ENCODE data around the gene RTL5.
A peak's percentile ranks its signal among the peaks of the same experiment; 100 is the strongest.

The RTL5 gene

DNA sequence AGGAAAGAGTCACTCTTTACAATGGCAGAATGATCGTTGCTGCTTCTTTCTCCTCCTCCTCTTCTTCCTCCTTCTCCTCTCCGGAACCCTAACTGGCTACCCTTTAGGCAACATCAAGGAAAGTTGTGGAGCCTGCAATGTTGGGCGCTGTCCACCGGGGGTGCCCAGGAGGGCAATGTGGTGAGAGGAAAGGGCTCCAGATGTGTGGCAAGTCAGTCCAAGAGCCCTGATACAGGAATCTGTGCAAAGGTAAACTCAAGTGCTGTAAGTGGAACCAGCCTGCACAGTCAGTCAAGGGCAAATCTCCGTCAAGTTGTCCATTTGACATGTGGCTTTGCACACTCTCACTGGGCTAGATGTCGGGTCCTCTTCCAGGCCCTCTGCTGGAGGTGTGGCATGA is 2.8 kb downstream of the RTL5 start:
- no peak for DNase-seq

DNA sequence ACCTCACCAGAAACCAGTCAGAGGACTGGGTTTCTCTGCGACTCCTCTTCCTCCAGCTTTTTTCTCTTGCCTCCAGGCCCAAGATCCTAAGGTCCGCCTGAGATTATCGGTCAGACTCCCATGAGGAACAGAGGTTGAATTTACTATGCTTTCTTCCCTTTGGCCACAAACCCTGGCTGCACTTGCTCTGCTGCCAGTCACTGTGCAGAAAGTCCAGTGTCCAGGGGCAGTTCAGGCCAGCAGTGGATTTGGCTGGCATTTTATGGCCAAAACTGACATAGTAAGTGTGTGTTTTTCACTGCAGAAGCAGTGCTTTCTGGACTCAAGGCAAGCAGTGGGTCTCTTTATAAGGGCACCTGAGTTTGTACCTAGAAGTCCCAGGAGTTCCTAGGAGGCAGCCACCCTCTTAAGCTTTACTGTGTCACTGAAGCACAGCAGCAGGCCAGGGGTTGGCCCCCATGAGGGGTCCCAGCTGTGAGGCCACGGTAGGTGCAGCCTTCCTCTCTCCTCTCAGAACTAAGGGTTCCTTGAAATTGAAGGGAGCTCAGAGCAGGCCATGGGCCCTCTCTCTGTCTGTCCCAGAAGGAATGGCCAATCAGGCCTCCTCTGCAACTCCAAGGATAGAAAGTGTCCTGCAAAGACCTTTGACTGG is 3.4 kb downstream of the RTL5 start:
- no peak for DNase-seq

GRCh38 chrX:72127332-72127731 is 4.4 kb downstream of the RTL5 start:
- no peak for DNase-seq

- DNase-seq = peak; percentile 26
Observed at GRCh38 chrX:72126539-72127140, 5.1 kb downstream of the RTL5 start.

- DNase-seq = no peak
Observed at GRCh38 chrX:72126048-72126415, 5.7 kb downstream of the RTL5 start.

- no peak for DNase-seq
Observed at GRCh38 chrX:72125331-72126047, 6.2 kb downstream of the RTL5 start.

- DNase-seq = no peak
Observed at GRCh38 chrX:72124540-72125201, 7.0 kb downstream of the RTL5 start.

DNA sequence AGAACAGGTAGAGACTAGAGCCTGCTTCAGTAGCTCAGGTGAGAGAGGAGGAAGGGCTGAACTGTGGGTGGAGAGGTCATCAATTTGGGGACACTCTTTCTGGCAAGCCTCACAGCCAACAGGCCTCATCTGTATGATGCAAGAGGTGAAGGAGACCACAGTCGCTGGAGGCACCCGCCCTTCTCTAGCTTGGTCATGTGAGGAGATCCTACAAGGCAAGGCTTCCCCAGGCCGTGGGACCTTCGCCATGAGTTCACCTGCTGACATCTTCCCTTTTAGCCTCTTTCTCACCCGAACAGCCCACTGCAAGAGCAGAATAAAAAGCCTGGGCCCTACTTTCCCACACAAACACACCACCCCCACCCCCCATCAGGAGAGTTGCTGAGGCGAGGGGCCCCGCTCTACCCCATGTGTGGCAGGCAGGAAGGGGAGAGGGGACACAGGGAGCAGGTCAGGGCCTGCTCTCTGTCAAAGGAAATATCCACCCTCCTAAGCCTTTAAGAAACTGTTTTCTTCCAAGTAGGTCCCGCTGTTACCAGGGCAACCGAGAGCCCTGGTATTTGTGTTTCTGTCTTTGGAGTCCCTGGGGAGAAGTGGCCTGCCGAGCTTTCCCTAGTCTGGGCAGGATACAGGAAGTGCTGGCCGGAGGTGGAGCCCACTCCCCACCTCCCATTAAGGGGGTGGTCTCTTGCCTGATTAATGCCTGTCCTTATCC is 8.1 kb downstream of the RTL5 start:
- DNase-seq = no peak

DNA sequence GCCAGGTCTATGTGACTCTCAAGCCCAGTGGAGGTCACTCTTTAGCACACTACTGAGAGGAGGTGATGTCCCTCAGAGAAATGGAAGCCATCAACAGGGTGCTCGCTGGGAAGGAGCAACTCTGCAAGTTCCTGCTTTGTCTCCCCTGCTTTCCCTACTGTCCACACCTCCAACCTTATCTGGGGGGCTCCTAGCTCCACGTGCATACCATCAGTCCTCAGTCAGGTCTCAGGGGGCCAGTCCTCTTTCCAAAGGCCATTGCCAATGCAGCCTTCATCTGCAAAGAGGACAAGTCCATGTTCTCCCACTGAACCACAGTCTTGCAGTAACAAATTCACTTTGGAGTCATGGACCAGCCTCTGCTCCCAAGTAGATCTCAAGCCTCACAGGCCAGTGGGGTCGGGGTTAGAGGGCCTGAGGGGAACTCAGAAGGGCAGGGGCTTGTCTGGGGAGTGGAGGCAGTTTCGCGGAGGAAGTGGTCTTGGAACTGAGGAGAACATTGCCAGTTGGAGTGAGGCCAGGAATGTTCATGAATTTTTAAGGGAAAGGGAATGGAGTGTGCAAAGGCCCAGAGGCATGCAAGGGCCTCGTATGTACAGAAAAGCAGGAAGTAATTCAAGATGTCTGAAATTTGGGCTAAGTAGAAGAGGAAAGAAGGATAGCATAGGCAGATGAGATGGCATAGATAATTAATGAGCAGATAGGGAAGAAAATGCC is 8.9 kb downstream of the RTL5 start:
- no peak for DNase-seq

DNA sequence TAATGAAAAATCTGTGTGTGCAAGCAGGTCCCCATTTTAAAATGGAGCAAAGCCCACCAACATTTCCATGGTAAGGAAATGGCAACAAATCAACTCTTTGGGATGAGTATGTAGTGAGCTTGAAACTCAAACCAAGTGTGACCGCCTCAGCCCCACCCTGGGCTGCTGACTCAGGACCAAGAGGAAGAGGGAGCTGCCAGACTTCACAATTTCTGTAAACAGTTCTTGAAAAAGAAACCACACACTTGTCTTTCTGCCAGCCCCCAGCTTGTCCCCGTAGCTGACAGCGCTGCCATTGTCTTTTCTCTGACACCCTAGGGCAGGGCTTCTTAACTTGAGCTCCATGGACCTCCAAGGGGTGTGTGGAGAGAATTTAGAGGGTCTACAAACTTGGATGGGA is 10.3 kb downstream of the RTL5 start:
- DNase-seq = peak; percentile 57

DNA sequence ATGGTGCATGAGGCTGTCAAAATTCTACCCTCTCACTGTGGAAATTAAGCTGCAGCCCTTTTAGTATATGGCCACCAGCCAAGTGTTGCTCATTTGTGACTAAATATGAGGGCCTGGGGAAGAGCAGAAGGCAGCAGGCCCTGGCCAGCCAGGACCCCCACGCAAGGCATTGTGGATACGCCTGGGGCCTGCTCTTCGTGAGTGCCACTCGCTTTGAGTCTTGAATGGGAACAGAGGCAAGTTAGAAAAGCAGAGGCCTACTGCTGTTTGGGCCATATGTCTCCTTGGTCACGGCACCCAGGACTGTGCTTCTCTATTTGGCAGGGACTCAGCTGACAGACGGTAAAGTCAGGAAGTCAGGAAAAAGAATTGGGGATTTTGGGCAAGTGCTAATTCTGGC is 10.9 kb downstream of the RTL5 start:
- DNase-seq = no peak

GRCh38 chrX:72117636-72118210 is 14.0 kb downstream of the RTL5 start:
- no peak for DNase-seq

GRCh38 chrX:72115380-72115779 is 16.3 kb downstream of the RTL5 start:
- no peak for DNase-seq

DNA sequence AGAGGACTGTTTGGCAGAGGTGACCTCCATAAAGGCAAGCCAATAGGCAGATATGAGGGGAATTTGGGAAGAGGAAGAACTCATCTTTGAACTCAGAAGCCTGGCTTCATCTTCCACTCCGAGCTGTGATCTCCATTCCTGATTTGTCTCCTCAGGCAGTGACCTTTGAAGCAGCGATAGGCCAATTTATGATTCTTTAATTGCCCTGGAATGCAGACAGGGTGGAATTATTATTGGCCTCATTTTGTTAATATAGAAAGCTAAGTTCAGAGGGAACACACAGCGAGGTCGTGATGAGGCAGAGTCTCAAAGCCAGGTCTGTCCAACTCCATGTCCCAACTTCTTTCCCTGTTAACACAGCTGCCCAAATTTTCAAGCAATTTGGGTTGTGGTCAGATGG is 16.9 kb downstream of the RTL5 start:
- no peak for DNase-seq

DNA sequence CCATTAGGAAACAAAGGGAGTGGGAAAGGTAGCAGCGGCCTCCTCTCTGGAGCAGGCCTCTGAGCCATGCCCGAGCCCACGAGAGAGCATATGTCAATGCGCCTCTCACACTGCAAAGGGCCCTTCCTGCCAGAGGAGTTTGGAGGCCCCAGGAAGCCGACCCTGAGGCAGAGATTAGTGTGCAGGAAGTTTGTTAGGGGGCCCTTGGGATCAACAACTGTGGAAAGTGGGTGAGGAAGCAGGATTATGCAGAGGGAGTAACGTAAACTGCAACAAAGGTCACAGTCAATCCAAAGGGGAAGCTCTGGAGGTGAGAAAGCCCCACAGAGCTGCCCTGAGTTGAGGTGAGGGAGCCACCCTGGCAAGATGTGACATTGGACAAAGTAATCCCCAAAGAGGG is 17.4 kb downstream of the RTL5 start:
- no peak for DNase-seq

DNA sequence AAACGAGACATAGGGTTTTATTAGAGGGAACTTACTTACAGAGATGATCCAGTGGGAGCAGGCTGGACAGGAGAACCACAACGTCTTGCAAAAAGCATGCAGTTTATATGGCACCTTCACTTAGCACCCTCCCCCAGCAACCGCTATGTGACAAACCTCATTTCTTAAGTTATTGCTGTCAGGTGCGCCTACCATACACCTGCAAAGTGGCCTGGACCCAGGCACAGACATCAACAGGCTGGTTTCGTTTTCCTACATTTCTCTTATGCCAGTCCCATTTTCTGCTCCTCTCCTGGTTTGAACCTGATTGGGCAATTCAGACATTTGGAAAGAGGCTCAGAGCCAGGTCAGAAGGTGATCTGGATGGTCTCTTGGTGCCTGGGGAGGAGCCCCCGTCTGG is 18.3 kb downstream of the RTL5 start:
- no peak for DNase-seq

DNA sequence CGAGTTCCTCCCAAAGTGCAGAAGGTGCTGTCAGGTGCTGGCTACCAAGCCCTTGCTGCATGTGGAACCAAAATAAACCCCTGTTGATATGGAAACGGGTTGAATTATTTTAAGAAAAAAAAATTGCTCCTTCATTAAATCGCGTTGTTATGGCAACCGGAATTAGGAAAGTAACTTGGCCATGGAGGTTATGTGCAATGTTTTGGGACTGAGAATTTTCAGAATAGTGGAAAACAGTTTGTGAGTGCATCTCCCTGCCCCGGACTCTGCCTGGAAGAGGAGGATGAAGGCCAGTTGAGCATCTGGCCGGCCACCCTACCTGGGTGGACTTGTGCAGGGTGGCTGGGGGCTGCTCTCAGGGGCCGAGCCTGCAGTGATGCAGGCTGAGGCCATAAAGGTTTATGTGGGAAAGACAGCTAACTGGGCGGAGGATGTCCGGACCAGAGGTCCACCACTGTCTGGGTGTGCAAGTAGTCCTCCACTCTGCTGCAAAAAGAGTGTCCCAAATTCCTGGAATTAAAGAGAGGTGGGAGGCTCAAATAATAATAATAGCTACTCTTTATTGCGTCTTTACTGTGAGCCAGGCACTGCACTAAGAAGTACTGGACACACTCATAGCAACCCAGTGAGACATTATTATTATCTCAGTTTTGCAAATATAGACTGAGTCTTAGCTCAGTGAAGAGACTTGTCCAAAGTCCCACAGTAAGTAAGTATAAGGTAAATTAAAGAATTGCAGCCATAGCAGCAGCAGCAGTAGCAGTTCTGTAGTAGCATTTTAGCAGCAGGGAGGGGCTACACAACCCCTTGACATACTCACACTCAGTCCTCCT is 20.6 kb downstream of the RTL5 start:
- no peak for DNase-seq

DNA sequence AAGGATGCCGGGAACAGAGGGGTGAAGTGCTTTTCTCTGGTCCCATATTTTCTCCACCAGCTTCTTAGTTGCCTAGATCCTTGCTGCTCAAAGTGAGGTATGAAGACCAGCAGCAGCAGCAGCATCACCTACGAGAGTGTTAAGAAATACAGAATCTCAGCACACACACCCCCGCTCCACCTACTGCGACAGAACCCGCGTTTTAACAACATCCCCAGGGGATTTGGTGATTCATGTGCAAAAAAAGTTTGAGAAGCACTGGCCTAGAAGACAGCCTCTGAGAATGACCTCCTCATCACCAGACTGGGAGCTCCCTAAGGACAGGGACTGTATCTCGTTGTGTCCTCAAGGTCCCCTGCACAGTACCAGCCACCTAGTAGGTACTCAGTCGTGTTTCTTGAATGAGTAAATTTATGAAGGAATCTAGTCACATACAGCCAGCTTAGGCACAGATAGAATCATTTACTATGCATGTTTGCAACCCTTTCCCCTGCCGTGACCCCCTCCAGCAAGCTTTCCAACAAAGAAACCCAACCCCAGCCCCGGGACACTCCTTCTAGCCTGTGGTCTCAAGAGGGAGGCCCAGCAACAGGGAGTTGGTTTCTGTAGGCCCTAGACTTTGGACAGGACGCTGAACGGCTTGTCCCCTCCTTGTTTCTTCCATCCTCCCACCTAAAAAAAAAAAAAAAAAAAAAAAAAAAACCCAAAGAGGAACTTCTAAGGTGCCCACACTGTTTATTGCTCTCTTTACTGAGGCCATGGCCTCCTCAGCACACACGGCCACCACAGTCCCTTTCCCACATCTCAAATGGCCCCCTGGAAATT is 21.5 kb downstream of the RTL5 start:
- DNase-seq = no peak

DNA sequence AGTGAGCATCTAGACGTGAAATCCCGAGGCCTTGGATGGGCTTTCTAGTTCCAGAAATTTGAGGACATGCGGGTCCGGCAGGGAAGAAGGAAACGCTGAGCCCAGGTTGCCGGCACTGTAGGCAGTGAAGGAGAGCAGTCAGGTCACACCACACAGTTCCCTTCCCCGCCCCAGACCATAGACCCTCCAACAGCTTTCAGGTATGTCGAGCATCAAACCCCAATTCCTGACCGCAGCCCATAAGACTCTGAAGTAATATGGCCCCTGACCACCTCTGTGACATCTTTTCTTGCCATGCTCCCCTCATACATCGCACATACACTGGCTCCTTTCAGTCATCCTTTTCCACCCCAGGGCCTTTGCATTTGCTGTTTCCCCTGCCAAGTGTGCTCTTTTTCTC is 23.0 kb downstream of the RTL5 start:
- no peak for DNase-seq

DNA sequence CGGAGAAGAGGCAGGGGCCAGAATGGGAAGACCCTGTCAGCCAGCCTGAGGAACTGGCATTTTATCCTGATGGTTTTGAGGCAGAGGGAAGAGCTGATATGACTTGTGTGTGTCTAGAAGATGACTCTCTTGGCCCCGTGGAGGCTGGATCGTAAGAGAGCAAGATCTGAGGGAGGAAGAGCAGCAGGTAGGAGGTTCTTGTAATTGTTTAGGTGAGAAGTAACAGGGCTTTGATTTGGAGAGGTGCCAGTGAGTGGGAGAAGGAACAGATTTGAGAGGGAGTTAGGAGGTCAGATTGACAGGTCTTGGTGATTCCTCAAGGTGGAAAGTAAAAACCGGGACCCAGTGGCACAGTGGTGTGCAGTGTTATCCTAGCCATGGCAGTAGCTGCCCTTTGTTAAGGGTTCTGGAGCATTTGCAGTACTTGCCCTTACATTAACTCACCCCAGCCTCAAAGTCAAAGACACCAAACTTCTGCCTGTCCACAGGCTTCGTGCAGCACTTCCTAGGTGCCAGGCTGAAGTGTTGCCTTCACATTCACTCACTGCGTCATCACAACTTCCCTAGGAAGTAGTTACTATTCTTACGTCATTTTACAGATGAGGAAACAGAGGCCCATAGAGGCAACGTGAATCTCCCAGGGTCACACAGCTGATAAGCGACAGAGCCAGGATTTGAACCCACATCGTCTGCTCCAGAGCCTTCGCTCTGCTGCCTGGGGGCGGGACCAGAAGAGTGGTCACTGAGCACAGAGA is 23.7 kb downstream of the RTL5 start:
- no peak for DNase-seq
